CD14-positive monocyte (primary cell): ENCODE measurements around the gene WDR62. TPM values are rescaled to one million over a fixed set of nuclear protein-coding genes. Genes with fewer than 3 reads are reported as not detected.

Experiments
- DNase-seq, 3 donors: peaks; one replicate each; pipeline ENCODE4 v3.0.0-alpha.2; 2011 to 2022
- H2AFZ ChIP-seq: 2 replicates; pipeline ENCODE4 v1.6.0; 2012; ENCODE audit warnings: mild to moderate bottlenecking, low read depth, low read length, inconsistent platforms; ENCODE audit not compliant: insufficient read depth, poor library complexity, severe bottlenecking
- H3K27ac ChIP-seq, 2 donors: 1 replicate in 1 of 2; 2 replicates in 1 of 2; pipeline ENCODE4 v1.5.1; 2012 to 2013; ENCODE audit warnings: low read length in 2 of 2, control low read depth in 1 of 2, inconsistent platforms in 1 of 2, low read depth in 1 of 2, mild to moderate bottlenecking in 1 of 2
- H3K27me3 ChIP-seq, 2 donors: one replicate each; pipeline versions ENCODE4 v1.6.0 to v1.6.1; 2011 to 2013; ENCODE audit warnings: low read length in 2 of 2; ENCODE audit not compliant: control insufficient read depth in 2 of 2, insufficient read depth in 2 of 2
- H3K36me3 ChIP-seq, 2 donors: replicated peaks in 1 of 2; 1 replicate in 1 of 2; 2 replicates in 1 of 2; pipeline versions ENCODE4 v1.5.1 to v1.6.1; 2012 to 2013; ENCODE audit warnings: low read length in 2 of 2, control low read depth in 1 of 2, inconsistent platforms in 1 of 2, mild to moderate bottlenecking in 1 of 2; ENCODE audit not compliant: insufficient read depth in 2 of 2, control insufficient read depth in 1 of 2
- H3K4me1 ChIP-seq, 2 donors: 1 replicate in 1 of 2; 2 replicates in 1 of 2; pipeline versions ENCODE4 v1.5.1 to v1.6.1; 2012 to 2013; ENCODE audit warnings: low read length in 2 of 2, control low read depth in 1 of 2, inconsistent platforms in 1 of 2, mild to moderate bottlenecking in 1 of 2, moderate library complexity in 1 of 2; ENCODE audit not compliant: insufficient read depth in 2 of 2, control insufficient read depth in 1 of 2
- H3K4me2 ChIP-seq: replicated peaks from 2 replicates; pipeline ENCODE3; 2012; ENCODE audit warnings: low read length, moderate library complexity, mild to moderate bottlenecking; ENCODE audit not compliant: poor library complexity, severe bottlenecking; ENCODE audit errors: extremely low read depth
- H3K4me3 ChIP-seq, 3 experiments: fragments of 200-600 bp in 1 of 3; sonication (generic) in 1 of 3; replicated peaks in 1 of 3; 1 replicate in 2 of 3; 2 replicates in 1 of 3; pipeline ENCODE4 v1.5.1; 2011 to 2013; ENCODE audit warnings: low read length in 3 of 3, mild to moderate bottlenecking in 3 of 3, control low read depth in 2 of 3, low read depth in 2 of 3, inconsistent platforms in 1 of 3, moderate library complexity in 1 of 3
- H3K79me2 ChIP-seq: 2 replicates; pipeline ENCODE4 v1.6.0; 2012; ENCODE audit warnings: mild to moderate bottlenecking, control low read depth, inconsistent platforms, low read length, moderate library complexity; ENCODE audit not compliant: insufficient read depth
- H3K9ac ChIP-seq: 2 replicates; pipeline ENCODE4 v1.6.0; 2017; ENCODE audit warnings: low read length, mild to moderate bottlenecking; ENCODE audit not compliant: insufficient read depth, poor library complexity, severe bottlenecking
- H3K9me3 ChIP-seq, 2 donors: replicated peaks in 1 of 2; 1 replicate in 1 of 2; 2 replicates in 1 of 2; pipeline versions ENCODE4 v1.5.1 to v1.6.1; 2012 to 2013; ENCODE audit warnings: low read length in 2 of 2, control low read depth in 1 of 2; ENCODE audit not compliant: control insufficient read depth in 1 of 2, insufficient read depth in 1 of 2
- H4K20me1 ChIP-seq: 2 replicates; pipeline ENCODE4 v1.6.0; 2012; ENCODE audit warnings: mild to moderate bottlenecking, low read length, control low read depth, moderate library complexity; ENCODE audit not compliant: insufficient read depth
- H3K27ac Mint-ChIP-seq, 7 donors: one replicate each; pipeline ENCODE4 v1.8.0; 2020; ENCODE audit warnings: mild to moderate bottlenecking in 7 of 7, mixed read lengths in 7 of 7, moderate library complexity in 6 of 7, inconsistent platforms in 2 of 7
- H3K27me3 Mint-ChIP-seq, 3 donors: one replicate each; pipeline ENCODE4 v1.8.0; 2021 to 2022; ENCODE audit warnings: low read depth in 3 of 3, mild to moderate bottlenecking in 3 of 3, mixed read lengths in 3 of 3, moderate library complexity in 3 of 3, inconsistent platforms in 1 of 3
- H3K36me3 Mint-ChIP-seq, 2 donors: one replicate each; pipeline ENCODE4 v1.8.0; 2020; ENCODE audit warnings: mixed read lengths in 2 of 2, inconsistent platforms in 1 of 2, mild to moderate bottlenecking in 1 of 2
- H3K4me1 Mint-ChIP-seq: one replicate; pipeline ENCODE4 v1.8.0; 2020; ENCODE audit warnings: mild to moderate bottlenecking, mixed read lengths
- H3K4me3 Mint-ChIP-seq, 2 donors: one replicate each; pipeline ENCODE4 v1.8.0; 2020; ENCODE audit warnings: mild to moderate bottlenecking in 2 of 2, mixed read lengths in 2 of 2, moderate library complexity in 1 of 2
- H3K9me3 Mint-ChIP-seq, 7 donors: one replicate each; pipeline ENCODE4 v1.8.0; 2020 to 2022; ENCODE audit warnings: mixed read lengths in 7 of 7, mild to moderate bottlenecking in 6 of 7, moderate library complexity in 6 of 7, inconsistent platforms in 2 of 7
- WGBS: methylation state at CpG from one replicate; pipeline ENCODE4 v1.1.5; 2013; ENCODE audit warnings: missing lambda C conversion rate; ENCODE audit not compliant: insufficient coverage; 5-methylcytosine and 5-hydroxymethylcytosine counted together
- intact Hi-C, 2 donors: fragments of 100-400 bp; cut with micrococcal nuclease; formaldehyde crosslinking; loops; one replicate each; pipeline versions ENCODE4 v1.15.0 to v1.15.1; 2023
- polyA plus RNA-seq, 3 donors: library from polyadenylated mRNA; depleted of rRNA in 1 of 3; unstranded in 2 of 3; stranded (reverse) in 1 of 3; fragments of 300-500 nt in 2 of 3; fragments of >200 nt in 1 of 3; fragmentation: Illumina TruSeq in 2 of 3; gene quantifications; 1 replicate in 2 of 3; 2 replicates in 1 of 3; pipeline ENCODE4 v1.2.3, GENCODE V29; 2012 to 2021
- TF ChIP-seq, protein P1 (sequence below): fragments of 200-600 bp; IDR thresholded peaks from one replicate; pipeline ENCODE4 v1.8.0; 2022; ENCODE audit warnings: antibody characterized with exemption, mild to moderate bottlenecking

The WDR62 gene
- polyA plus RNA-seq, 3 donors, result 0.05 to 0.88 TPM; not detected in 1

DNA sequence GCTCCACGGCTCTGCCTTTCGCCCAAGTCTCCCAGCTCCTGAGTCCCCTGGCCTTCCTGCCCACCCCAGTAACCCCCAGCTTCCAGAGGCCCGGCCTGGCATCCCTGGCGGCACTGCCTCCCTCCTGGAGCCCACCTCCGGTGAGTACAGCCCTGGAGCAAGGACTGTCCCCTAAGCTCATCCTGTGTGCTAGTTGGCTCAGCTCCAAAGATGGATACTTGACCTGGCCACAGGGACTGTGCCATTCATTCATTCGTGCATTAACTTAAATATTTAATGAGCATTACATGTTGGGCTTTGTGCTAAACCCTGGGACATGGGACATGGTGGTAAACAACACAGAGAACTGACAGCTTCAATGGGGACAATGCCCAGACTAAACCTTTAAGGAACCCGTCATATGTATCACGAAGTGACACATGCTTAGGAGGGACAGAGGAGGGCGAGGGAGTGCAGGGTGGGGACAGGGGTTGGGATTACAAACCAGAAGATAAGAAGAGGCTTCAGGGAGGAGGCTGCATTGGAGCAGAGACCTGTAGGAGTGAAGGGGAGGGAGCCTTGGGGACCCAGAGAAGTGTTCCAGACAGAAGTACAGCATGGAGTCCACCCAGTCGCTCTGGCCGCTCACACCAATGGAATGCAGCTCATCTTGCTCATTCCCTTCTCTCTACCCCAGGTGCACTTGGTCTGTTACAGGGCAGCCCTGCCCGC, 49.3 kb downstream of the WDR62 start:
- no peak overlapping the region for H3K4me3 Mint-ChIP-seq
- WGBS, result 97% methylated on average over 10 of the region's 12 CpGs

DNA sequence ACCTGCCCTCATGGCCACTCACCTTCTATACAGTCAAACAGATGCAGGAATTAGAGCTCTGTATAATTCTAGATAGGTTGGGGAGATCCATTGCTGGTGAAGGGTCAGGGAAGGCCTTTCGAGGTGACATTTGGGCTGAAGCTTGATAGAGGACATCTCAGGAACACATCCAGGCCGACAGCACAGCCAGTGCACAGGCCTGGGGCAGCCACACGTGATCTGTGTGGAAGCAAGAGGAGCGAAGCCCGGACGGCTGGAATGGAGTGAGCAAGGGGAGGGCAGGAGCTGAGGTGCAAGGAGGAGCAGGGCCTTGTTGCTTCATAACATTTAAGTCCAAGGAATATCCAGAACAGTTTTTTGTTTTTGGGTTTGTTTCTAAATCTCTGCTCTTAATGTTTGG, 51.7 kb downstream of the WDR62 start:
- H4K20me1 ChIP-seq, result no peaks in the 10 kb centered on the region
- peaks cover 0 to 2% (median 0%) of the 10 kb centered on the region in 3 donors for H3K27me3 Mint-ChIP-seq
- peak overlapping the region in 1 of 7 donors; percentile 52 for H3K27ac Mint-ChIP-seq
- 98% methylated on average over 6 of the region's 6 CpGs for WGBS
- TF ChIP-seq, protein P1, sequence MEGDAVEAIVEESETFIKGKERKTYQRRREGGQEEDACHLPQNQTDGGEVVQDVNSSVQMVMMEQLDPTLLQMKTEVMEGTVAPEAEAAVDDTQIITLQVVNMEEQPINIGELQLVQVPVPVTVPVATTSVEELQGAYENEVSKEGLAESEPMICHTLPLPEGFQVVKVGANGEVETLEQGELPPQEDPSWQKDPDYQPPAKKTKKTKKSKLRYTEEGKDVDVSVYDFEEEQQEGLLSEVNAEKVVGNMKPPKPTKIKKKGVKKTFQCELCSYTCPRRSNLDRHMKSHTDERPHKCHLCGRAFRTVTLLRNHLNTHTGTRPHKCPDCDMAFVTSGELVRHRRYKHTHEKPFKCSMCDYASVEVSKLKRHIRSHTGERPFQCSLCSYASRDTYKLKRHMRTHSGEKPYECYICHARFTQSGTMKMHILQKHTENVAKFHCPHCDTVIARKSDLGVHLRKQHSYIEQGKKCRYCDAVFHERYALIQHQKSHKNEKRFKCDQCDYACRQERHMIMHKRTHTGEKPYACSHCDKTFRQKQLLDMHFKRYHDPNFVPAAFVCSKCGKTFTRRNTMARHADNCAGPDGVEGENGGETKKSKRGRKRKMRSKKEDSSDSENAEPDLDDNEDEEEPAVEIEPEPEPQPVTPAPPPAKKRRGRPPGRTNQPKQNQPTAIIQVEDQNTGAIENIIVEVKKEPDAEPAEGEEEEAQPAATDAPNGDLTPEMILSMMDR, result no peak
- no peaks in the 10 kb centered on the region for H3K9me3 ChIP-seq
- no peaks in the 10 kb centered on the region for H3K4me1 Mint-ChIP-seq
- no peak overlapping the region for H3K9ac ChIP-seq
- H3K36me3 ChIP-seq, result peaks cover 32 to 46% of the 10 kb centered on the region in 2 donors
- no peak overlapping the region for H3K4me2 ChIP-seq
- H3K4me3 Mint-ChIP-seq, result no peak overlapping the region
- no peak overlapping the region for H2AFZ ChIP-seq
- no peaks in the 10 kb centered on the region for H3K79me2 ChIP-seq
- H3K36me3 Mint-ChIP-seq, result peaks cover 20 to 45% of the 10 kb centered on the region in 2 donors
- no peaks in the 10 kb centered on the region for H3K4me1 ChIP-seq
- no peak for DNase-seq
- no peaks in the 10 kb centered on the region for H3K9me3 Mint-ChIP-seq
- no peak overlapping the region for H3K4me3 ChIP-seq
- no peak overlapping the region for H3K27ac ChIP-seq
- H3K27me3 ChIP-seq, result no peaks in the 10 kb centered on the region
- intact Hi-C loops, result no loop called here

More for the DNA sequence above, 49.3 kb downstream of the WDR62 start:
- peaks cover 0 to 4% (median 0%) of the 10 kb centered on the region in 3 donors for H3K27me3 Mint-ChIP-seq
- Histone ChIP-seq H3K9me3 (no peaks in the 10 kb centered on the region), H3K9ac (no peak overlapping the region), H3K36me3 (peaks cover 52 to 70% of the 10 kb centered on the region in 2 donors), H3K79me2 (no peaks in the 10 kb centered on the region), H3K27me3 (no peaks in the 10 kb centered on the region), H2AFZ (no peak overlapping the region), H3K4me2 (no peak overlapping the region), H3K4me1 (no peaks in the 10 kb centered on the region), H4K20me1 (no peaks in the 10 kb centered on the region), H3K4me3 (no peak overlapping the region), H3K27ac (no peak overlapping the region)
- peaks cover 19 to 64% of the 10 kb centered on the region in 2 donors for H3K36me3 Mint-ChIP-seq
- TF ChIP-seq, protein P1, result no peak
- H3K4me1 Mint-ChIP-seq, result no peaks in the 10 kb centered on the region
- no peaks in the 10 kb centered on the region for H3K9me3 Mint-ChIP-seq
- DNase-seq, result no peak
- peak overlapping the region in 2 of 7 donors; percentile 8 to 42 for H3K27ac Mint-ChIP-seq
- intact Hi-C loops, result no loop called here
